Fibroblast of skin of scalp (primary cell): Measurements from ENCODE around the gene DYTN.
A peak's percentile ranks its signal among the peaks of the same experiment; 100 is the strongest.

Source experiments
- DNase-seq: peaks from one replicate; pipeline ENCODE4 v3.0.0-alpha.2; 2013

Gene DYTN

DNA sequence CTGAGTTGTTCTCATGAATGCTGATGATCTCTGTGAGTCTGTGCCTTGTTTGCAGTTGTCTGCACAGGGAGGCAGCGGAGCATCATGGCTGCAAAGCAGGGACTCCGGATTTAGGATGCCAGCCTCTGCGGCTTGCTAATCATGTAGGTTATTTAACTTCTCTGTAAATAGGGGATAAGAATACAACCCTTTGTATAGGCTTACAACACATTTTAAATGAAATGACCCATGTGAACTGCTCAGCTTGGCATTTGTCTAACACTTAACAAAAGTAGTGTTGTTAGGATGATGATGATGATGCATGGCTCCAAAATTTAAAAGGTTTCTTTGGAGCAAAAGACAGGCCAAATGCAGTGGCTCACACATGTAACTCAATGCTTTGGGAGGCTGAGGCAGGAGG lies 19.4 kb downstream of the DYTN start:
- no peak for DNase-seq

DNA sequence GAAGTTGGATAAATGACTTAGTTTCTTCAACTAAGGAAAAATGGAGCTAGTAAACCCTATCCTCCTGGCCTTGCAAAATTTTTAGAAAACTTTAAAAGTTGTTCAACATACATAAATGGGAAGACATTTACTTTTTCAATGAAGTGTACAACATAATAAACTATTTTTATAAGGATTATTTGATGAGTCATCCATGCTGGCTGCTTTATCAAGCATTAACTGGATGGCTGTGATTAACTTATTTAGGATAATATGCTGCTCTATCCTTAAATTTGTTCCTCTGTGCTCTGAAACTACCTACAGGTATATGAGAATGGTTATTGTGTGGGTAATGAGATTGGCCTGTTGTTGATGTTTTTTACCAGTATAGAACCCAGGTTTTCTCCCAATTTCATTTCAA lies 21.3 kb downstream of the DYTN start:
- no peak for DNase-seq

GRCh38 chr2:206693399-206694137 lies 24.6 kb downstream of the DYTN start:
- DNase-seq, result peak; percentile 56

- no peak for DNase-seq
These were observed 25.2 kb downstream of the DYTN start for GRCh38 chr2:206692971-206693370.

GRCh38 chr2:206688990-206689389 lies 29.2 kb downstream of the DYTN start:
- no peak for DNase-seq

DNA sequence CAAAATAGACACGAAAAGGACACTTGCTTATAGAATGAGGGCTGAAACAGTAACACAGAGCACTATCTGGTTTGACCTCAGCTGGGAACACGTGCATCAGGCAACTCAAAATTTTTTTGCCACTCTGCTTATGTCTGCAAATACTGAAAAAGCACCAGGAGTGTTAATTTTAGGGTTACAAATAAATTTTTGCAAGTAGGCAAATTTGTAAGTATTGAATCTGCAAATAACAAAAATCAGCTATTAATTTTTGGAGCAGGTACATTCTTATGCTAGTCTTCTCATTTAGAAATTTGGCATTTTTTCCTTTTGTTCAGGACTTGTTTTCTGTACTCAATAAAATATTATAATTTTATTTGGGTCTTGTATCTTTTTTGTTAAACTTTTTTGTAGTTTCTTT lies 29.7 kb downstream of the DYTN start:
- no peak for DNase-seq

DNA sequence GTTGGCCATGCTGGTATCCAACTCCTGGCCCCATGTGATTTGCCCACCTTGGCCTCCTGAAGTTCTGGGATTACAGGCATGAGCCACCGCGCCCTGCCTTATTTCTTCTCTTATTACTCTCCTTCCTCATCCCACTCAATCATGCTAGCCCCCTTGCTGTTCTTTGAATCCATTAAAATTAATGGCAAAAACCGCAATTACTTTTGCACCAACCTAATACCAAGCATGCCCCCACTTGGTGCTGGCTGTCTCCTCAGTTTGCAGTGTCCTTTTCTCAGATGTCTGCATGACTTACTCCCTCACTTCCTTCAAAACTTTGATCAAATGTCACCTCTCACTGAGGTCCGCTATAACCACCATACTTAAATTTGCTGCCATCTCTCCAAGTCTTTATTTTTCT lies 34.6 kb downstream of the DYTN start:
- no peak for DNase-seq

DNA sequence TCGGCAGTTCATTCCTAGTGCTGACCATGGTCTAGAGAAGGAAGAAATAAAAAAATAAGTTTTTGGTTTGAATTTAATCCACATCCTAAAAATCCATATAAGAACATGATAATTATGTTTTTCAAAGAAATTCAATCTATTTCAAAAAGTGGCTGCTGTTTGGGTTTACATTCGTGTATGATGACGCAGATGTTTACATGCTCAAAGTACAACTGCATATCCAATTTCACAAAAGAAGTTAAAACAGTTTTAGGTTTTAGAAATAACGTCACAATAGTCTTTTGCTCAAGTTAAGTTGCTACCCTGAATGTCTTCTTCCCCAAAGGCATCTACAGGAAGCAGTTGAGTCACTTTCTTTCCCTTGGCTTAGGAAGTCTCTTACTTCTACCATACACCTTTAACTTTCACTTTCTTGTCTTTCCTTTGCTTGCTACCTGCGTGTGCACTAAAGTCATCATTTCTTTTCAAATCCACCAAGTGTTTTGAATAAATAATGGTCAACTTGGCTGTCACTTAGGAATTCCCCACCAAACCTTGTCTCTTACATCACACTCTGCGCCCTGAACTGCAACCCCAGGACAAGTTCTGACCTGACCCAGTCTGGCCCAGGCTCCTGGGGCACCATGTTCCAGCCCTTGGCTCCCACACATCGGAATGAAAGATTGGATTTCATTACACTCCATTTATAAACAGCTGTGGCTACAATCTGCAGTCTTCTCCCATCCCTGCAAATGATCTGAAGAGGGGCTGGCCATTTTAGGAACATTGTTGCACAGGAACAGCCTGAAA lies 47.5 kb downstream of the DYTN start:
- no peak for DNase-seq

GRCh38 chr2:206665251-206665650 lies 52.9 kb downstream of the DYTN start:
- DNase-seq, result no peak

GRCh38 chr2:206657087-206657486 lies 61.1 kb downstream of the DYTN start:
- no peak for DNase-seq

DNA sequence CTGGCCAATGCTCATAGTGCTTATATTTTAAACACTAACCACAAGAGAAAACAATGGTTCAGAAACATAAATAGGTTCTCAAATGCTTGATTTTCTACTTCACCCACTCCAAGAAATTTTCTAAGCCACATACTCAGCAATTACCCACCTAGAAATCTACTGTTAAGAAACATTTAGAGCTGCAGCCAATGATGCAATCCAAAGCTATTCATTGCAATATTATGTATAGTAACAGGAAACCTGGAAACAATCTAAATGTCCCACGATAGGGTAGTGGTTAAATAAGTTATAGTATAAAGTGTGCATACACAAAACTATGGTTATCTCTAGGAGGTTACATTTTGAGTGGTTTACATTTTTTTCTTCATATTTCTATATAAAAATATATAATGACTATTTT lies 70.2 kb downstream of the DYTN start:
- DNase-seq, result peak; percentile 21

GRCh38 chr2:206642075-206643025 lies 75.8 kb downstream of the DYTN start, which contains the start of gene FAM237A:
TSS of gene FAM237A (plus strand) at chr2:206642487. CDS start at chr2:206644237, 1,750 bp downstream.
- peak; percentile 65 for DNase-seq

- DNase-seq, result no peak
These were observed 77.0 kb downstream of the DYTN start for GRCh38 chr2:206641226-206641625.

GRCh38 chr2:206639636-206640035 lies 78.6 kb downstream of the DYTN start:
- no peak for DNase-seq

DNA sequence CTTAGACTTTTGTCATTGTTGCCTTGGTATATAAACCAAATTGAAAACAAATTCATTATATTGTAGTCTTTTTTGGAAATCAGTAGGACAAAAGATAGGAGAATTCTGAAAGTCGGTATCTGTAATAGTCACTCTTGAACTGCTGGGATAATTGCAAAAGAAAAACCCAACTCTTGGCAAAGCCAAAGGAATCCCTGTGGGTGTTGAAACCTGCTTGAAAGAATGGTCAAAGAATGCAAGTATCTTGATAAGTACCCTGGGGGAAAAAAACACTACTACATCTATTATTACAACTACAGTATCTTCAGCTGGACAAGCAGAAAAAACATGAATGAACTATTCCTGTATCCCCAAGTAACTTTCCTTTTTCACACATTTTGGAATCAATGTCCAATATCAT lies 83.2 kb downstream of the DYTN start:
- DNase-seq, result no peak

- no peak for DNase-seq
These were observed 86.9 kb downstream of the DYTN start for GRCh38 chr2:206631340-206631739.

- no peak for DNase-seq
These were observed 90.6 kb downstream of the DYTN start for GRCh38 chr2:206627632-206628031.

DNA sequence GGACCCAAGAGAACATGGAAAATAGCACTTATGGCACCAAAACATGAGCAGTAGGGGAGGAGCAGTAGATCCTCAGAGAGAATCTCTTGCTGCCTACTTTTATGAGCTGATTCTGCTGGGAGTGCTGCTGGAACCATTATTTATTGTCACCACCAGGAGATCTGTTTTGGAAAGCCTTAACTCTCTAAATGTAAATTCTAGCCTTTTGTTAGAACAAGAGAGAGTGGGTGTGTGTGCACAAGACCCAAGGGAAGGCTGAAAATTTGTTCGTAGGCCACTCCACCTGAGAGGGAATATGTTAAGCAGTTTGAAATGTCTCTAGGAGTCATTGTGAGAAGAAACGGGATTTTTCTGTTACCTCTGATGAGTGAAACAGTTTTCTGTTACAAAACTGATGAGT lies 92.1 kb downstream of the DYTN start:
- DNase-seq, result no peak

GRCh38 chr2:206619011-206619410 lies 99.2 kb downstream of the DYTN start:
- DNase-seq, result no peak

- no peak for DNase-seq
These were observed 102.0 kb downstream of the DYTN start for GRCh38 chr2:206616151-206616550.

DNA sequence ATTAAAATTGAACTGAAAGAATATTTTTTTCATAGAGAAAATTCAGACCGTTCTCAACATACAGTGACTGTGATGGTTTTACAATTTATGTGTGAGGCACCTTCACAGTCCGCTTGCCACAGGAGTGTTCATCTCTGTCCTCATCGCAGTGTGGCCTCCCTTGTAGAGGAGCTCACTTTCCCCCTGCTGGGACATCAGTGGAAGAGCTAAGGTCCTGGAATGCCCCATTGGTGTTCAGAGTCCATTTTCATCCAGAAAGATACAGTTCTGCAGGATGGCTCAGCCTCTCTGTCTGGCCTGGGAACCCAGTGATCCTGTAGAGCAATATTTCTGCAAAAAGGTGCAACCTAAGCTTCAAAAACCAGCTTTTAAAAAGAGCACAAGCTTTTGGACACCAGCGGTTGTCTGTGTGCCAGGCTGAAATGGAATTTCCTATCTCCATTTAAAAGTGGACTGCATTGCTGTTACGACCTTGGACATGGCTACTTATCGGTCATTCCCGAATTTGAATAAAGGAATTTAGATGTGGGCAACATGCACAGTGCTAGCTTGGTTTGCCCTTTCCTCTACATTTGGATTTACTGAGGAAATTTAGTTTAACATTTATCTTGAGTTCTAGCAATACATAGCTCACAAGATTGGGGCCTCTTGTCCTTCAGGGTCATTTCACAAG lies 102.6 kb downstream of the DYTN start:
- DNase-seq, result no peak

- DNase-seq, result peak; percentile 25
These were observed 103.4 kb downstream of the DYTN start for GRCh38 chr2:206614811-206615210.
